ENCODE results near the gene BDKRB2.

The BDKRB2 gene

GRCh38 chr14:96272777-96273473 is 68.3 kb downstream of the BDKRB2 start:
- DNase-seq (ENCODE audit: low read depth), result no peak

DNA sequence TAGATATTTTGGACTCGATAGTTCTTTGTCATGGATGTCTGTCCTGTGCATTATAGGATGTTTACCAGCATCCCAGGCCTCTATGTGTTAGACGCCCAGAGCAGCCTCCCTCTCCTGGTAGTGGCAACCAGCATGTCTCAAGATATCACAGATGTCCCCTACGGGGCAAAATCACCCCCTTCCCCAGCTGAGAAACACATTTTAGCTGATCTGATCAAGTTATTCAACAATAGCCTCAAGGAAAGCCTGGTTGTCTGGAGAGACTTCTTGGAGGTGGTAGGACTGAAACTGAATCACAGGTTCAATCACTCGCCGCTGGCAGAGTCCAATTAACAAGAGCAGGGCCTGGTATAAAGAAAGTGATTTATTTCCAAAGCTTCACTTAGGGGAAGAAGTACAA is 69.0 kb downstream of the BDKRB2 start:
- no peak for DNase-seq (ENCODE audit: low read depth)

- no peak for DNase-seq (ENCODE audit: low read depth)
Measured at GRCh38 chr14:96274122-96274521, 69.5 kb downstream of the BDKRB2 start.

DNA sequence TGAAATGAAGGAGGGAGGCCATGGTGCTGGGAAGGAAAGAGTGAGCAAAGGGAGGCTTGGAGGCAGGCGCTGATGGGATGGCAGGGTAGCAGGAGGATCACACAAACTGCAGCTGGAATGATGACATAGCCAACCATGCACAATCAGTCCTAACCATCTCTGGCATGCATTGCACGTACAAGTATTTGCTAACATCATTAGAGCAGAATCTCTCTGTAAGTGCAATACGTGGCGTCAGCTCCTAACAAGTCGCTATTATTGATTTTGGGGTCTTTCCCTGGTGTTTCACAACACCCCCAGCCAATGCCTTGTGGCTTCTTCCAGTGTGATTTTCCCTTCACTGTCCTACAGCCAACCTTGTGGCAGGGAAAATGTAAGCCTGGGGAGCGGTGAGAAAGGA is 69.9 kb downstream of the BDKRB2 start:
- DNase-seq (ENCODE audit: low read depth), result no peak

GRCh38 chr14:96275177-96276112 is 70.8 kb downstream of the BDKRB2 start:
- peak; percentile 48 for DNase-seq (ENCODE audit: low read depth)

DNA sequence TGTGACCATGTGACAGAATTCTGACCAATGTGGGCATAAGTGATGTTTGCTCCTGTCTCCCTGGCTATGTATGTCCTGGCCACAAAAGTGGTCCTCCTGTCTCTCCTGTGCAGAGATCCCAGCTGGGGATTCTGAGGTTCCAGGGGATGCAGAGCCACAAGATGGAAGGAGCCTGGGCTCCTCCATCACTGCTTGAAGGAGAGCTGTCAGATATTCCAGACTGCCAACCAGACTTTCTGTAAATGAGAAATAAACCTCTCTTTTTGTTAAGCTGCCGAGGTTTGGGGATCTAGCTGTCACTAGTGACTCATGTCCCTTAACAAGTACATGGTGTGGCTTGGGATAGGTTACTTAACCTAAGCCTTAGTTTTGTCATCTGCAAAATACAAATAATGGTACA is 73.3 kb downstream of the BDKRB2 start:
- DNase-seq (ENCODE audit: low read depth), result no peak

DNA sequence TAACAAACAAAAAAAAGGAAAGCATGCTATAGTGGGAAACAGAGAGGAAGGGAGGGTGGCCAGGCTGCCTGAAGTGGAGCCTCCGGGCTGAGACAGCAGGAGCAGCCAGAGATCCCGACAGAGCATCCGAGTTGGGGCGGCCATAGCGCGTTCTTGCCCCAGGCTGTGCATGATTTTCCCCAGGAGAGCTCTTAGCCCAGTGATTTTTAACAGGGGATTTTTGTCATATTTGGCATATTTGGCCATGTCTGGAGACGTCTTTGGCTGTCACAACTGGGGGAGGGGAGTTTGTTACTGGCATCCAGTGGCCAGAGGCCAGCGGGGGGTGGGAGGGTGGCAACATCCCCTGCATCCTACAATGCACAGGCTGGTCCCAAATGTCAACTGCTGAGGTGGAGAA is 74.9 kb downstream of the BDKRB2 start:
- DNase-seq (ENCODE audit: low read depth), result no peak

- DNase-seq (ENCODE audit: low read depth), result no peak
Measured at GRCh38 chr14:96280104-96280503, 75.5 kb downstream of the BDKRB2 start.

GRCh38 chr14:96281486-96281885 is 76.8 kb downstream of the BDKRB2 start:
- no peak for DNase-seq (ENCODE audit: low read depth)

- no peak for DNase-seq (ENCODE audit: low read depth)
Measured at GRCh38 chr14:96284008-96284407, 79.4 kb downstream of the BDKRB2 start.

DNA sequence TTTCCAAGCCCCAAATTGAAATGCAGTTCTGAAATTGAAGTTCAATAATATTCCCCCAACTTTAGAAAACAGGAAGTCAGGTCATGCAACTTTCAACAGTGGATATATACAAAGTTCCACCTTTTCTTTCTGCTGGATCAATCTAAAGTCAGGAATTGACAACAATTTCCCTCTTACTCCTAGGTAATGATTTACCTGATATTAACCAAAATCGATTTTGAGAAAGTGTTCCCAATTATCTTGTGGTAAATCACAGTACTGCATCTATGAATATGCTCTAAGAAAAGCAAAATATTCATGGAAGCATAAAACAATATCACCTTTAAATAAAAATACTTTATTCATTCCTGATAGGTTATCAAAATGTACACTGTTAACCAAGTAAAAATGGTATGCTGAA is 79.8 kb downstream of the BDKRB2 start:
- DNase-seq (ENCODE audit: low read depth), result no peak

DNA sequence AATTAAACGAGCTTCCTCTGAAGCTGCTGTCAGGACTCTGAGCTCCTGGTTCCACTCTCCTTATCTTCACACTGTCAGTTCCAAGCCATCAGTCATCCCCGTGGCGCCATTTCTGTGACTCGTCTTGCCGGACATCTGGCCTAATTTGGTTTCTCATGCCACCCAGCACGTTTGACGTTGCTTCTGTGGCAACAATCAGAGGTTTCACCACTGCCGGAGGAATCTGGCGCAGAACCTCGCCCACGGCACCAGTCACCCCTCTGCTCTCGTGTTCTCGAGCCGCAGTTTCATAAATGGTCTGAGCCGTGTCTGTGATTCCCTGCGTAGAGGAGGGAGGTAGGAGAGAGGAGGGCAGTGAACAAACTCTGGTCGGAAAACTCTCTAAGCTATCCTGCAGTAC is 81.0 kb downstream of the BDKRB2 start:
- no peak for DNase-seq (ENCODE audit: low read depth)

DNA sequence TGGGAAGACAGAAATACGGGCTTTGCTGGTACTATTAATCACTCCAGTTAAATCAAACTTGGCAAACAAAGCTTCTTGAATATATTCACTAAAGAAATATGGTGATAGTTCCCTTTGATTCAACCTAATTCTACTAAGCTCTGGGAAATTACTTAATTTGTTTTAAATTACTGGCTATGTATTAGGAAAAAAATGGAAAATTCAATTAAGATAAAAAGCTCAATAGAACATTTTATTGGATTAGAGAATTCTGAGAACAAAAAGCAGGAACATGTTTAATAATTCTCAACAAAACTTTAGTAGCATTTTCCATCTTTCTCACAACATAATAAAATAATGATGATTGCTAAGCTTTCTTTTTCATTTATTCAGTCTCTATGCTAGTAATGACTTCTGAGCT is 81.6 kb downstream of the BDKRB2 start:
- DNase-seq (ENCODE audit: low read depth), result no peak

DNA sequence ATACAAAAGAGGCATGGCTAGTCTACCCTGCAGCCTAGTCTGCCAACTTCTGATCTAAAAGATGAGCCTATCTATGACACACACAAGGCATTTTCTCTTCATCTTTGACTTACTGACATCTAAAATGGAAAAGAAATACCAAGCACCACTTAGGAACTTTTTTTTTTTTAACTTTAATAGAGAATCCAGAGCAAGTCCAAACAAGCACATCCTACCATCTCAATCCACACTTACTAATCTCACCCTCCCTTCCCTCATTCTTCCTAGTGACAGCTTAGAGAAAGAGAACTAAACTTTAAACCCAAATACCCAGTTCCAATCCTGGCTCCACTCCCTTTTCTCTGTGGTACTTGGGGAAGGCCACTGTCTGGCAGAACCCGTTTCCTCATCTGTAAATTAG is 83.2 kb downstream of the BDKRB2 start:
- no peak for DNase-seq (ENCODE audit: low read depth)
